C4-2B (cell line): ENCODE measurements around the gene COL23A1.

ENCODE experiments used
- CTCF ChIP-seq: fragments of 450-650 bp; conservative IDR thresholded peaks from 2 replicates; pipeline ENCODE4 v1.5.1; 2017; ENCODE audit warnings: mild to moderate bottlenecking
- ZFX ChIP-seq: fragments of 450-650 bp; IDR thresholded peaks from 2 replicates; pipeline ENCODE4 v1.6.1; 2017

- TF ChIP-seq CTCF (no peak), ZFX (no peak)
These were observed 202.9 kb downstream of the COL23A1 start for GRCh38 chr5:178387061-178387855.
